H1 (cell line): ENCODE data around the gene GNAI1. TPM values are rescaled to one million over a fixed set of nuclear protein-coding genes. Genes with fewer than 3 reads are reported as not detected.

Source experiments
- CTCF ChIA-PET: fragments of 300-600 bp; sonication (Branson Sonifier 250); formaldehyde crosslinking; loops from one replicate; lab custom pipeline; 2021; ENCODE audit not compliant: partially characterized antibody; lab: Charles Lee
- POLR2A ChIA-PET: fragments of 300-600 bp; sonication (Branson Sonifier 250); formaldehyde crosslinking; loops from one replicate; lab custom pipeline; 2021; ENCODE audit warnings: inconsistent platforms; ENCODE audit not compliant: partially characterized antibody; lab: Charles Lee
- DNase-seq, 2 experiments: peaks; one replicate each; pipeline versions ENCODE4 v3.0.0 to v3.0.0-alpha.2; 2010 to 2022; ENCODE audit warnings: low spot score in 2 of 2, low read depth in 1 of 2, mixed read lengths in 1 of 2
- FAIRE-seq: peaks from 2 replicates; lab custom pipeline; 2011; peaks lifted over from hg19 to GRCh38; lab: Jason Lieb, UNC
- H2AFZ ChIP-seq: 2 replicates; pipeline ENCODE4 v1.8.1; 2012; ENCODE audit warnings: low read length, inconsistent platforms
- H2AK5ac ChIP-seq: 2 replicates; pipeline ENCODE4 v1.6.1; 2013; ENCODE audit warnings: low read depth, low read length
- H2BK120ac ChIP-seq: replicated peaks from 2 replicates; pipeline ENCODE3; 2013; ENCODE audit warnings: low read depth, low read length, inconsistent platforms
- H2BK12ac ChIP-seq: 2 replicates; pipeline ENCODE4 v1.6.1; 2013; ENCODE audit warnings: low read depth, low read length
- H2BK15ac ChIP-seq: 2 replicates; pipeline ENCODE4 v1.6.1; 2013; ENCODE audit warnings: low read length
- H2BK20ac ChIP-seq: 2 replicates; pipeline ENCODE4 v1.6.1; 2013; ENCODE audit warnings: low read length
- H2BK5ac ChIP-seq: 2 replicates; pipeline ENCODE4 v1.6.1; 2013; ENCODE audit warnings: low read depth, low read length
- H3K14ac ChIP-seq: 2 replicates; pipeline ENCODE4 v1.6.1; 2013; ENCODE audit warnings: inconsistent platforms; ENCODE audit not compliant: insufficient read length
- H3K18ac ChIP-seq: 2 replicates; pipeline ENCODE4 v1.6.1; 2013; ENCODE audit warnings: low read length; ENCODE audit errors: extremely low read depth
- H3K23ac ChIP-seq: 2 replicates; pipeline ENCODE4 v1.6.1; 2013; ENCODE audit warnings: inconsistent platforms; ENCODE audit not compliant: insufficient read length
- H3K23me2 ChIP-seq: 2 replicates; pipeline ENCODE4 v1.6.1; 2013; ENCODE audit warnings: low read depth, low read length
- H3K27ac ChIP-seq: 2 replicates; pipeline ENCODE4 v1.6.1; 2011; ENCODE audit warnings: low read depth, low read length, inconsistent platforms
- H3K27me3 ChIP-seq, 4 experiments: replicated peaks in 1 of 4; 1 replicate in 1 of 4; 2 replicates in 3 of 4; pipeline versions ENCODE4 v1.6.1 to v1.8.1; 2011 to 2013; ENCODE audit warnings: low read length in 3 of 4, mild to moderate bottlenecking in 3 of 4, inconsistent platforms in 2 of 4, mixed read lengths in 2 of 4, moderate library complexity in 1 of 4; ENCODE audit not compliant: control insufficient read depth in 3 of 4, insufficient read depth in 3 of 4; ENCODE audit errors: extremely low read depth in 1 of 4
- H3K36me3 ChIP-seq, 4 experiments: 2 replicates each; pipeline versions ENCODE4 v1.6.1 to v1.8.1; 2011 to 2013; ENCODE audit warnings: mild to moderate bottlenecking in 4 of 4, low read length in 3 of 4, moderate library complexity in 2 of 4, control low read depth in 1 of 4, inconsistent platforms in 1 of 4; ENCODE audit not compliant: insufficient read depth in 4 of 4, control insufficient read depth in 2 of 4
- H3K4ac ChIP-seq: replicated peaks from 2 replicates; pipeline ENCODE3; 2013; ENCODE audit warnings: low read length, low read depth, mixed read lengths, inconsistent platforms; ENCODE audit not compliant: insufficient read length
- H3K4me1 ChIP-seq, 4 experiments: replicated peaks in 1 of 4; 1 replicate in 1 of 4; 2 replicates in 3 of 4; pipeline versions ENCODE4 v1.6.1 to v1.8.1; 2011 to 2013; ENCODE audit warnings: low read length in 3 of 4, inconsistent platforms in 2 of 4, mixed read lengths in 1 of 4; ENCODE audit not compliant: insufficient read depth in 4 of 4, control insufficient read depth in 3 of 4
- H3K4me2 ChIP-seq, 2 experiments: 2 replicates each; pipeline versions ENCODE4 v1.6.1 to v1.8.1; 2011 to 2013; ENCODE audit warnings: low read depth in 2 of 2, low read length in 2 of 2, control low read depth in 1 of 2, inconsistent platforms in 1 of 2, mild to moderate bottlenecking in 1 of 2; ENCODE audit not compliant: insufficient read depth in 1 of 2
- H3K4me3 ChIP-seq, 4 experiments: fragments of 200-600, 300-600 bp in 1 of 4; sonication (generic), shearing (Covaris generic), sonication (Bioruptor Twin) in 1 of 4; 2 replicates each; pipeline versions ENCODE4 v1.5.1 to v1.8.1; 2011 to 2016; ENCODE audit warnings: low read length in 4 of 4, low read depth in 3 of 4, control low read depth in 2 of 4, inconsistent platforms in 2 of 4, mild to moderate bottlenecking in 2 of 4, mixed read lengths in 1 of 4, moderate library complexity in 1 of 4; ENCODE audit not compliant: insufficient read depth in 2 of 4; ENCODE audit errors: extremely low read depth in 1 of 4
- H3K56ac ChIP-seq: replicated peaks from 2 replicates; pipeline ENCODE3; 2013; ENCODE audit warnings: low read depth, mild to moderate bottlenecking, mixed read lengths, low read length, inconsistent platforms; ENCODE audit not compliant: insufficient read length
- H3K79me1 ChIP-seq: 2 replicates; pipeline ENCODE4 v1.6.1; 2013; ENCODE audit warnings: low read depth, low read length, control low read depth
- H3K79me2 ChIP-seq, 2 experiments: 2 replicates each; pipeline versions ENCODE4 v1.6.1 to v1.8.1; 2012 to 2013; ENCODE audit warnings: low read length in 2 of 2, mild to moderate bottlenecking in 2 of 2, inconsistent platforms in 1 of 2; ENCODE audit not compliant: insufficient read depth in 2 of 2, control insufficient read depth in 1 of 2
- H3K9ac ChIP-seq, 4 experiments: replicated peaks in 1 of 4; 1 replicate in 1 of 4; 2 replicates in 3 of 4; pipeline versions ENCODE4 v1.6.1 to v1.8.1; 2011 to 2013; ENCODE audit warnings: low read depth in 3 of 4, low read length in 3 of 4, control low read depth in 2 of 4, mild to moderate bottlenecking in 2 of 4, moderate library complexity in 2 of 4, inconsistent platforms in 1 of 4; ENCODE audit errors: extremely low read depth in 1 of 4
- H3K9me3 ChIP-seq, 2 experiments: 2 replicates each; pipeline versions ENCODE4 v1.6.1 to v1.8.1; 2012 to 2013; ENCODE audit warnings: mild to moderate bottlenecking in 2 of 2, moderate library complexity in 2 of 2, control low read depth in 1 of 2, inconsistent platforms in 1 of 2, low read depth in 1 of 2, low read length in 1 of 2, mixed read lengths in 1 of 2; ENCODE audit not compliant: insufficient read depth in 2 of 2
- H4K20me1 ChIP-seq, 2 experiments: replicated peaks in 1 of 2; 2 replicates each; pipeline versions ENCODE3 to v1.8.1; 2011 to 2013; ENCODE audit warnings: inconsistent platforms in 2 of 2, low read length in 2 of 2, mild to moderate bottlenecking in 1 of 2; ENCODE audit not compliant: insufficient read depth in 2 of 2, control insufficient read depth in 1 of 2
- H4K5ac ChIP-seq: 2 replicates; pipeline ENCODE4 v1.6.1; 2013; ENCODE audit warnings: low read length, low read depth, mixed read lengths, inconsistent platforms; ENCODE audit not compliant: insufficient read length
- H4K8ac ChIP-seq: 2 replicates; pipeline ENCODE4 v1.8.0; 2013; ENCODE audit warnings: mild to moderate bottlenecking, moderate library complexity, low read length, inconsistent platforms; ENCODE audit not compliant: insufficient read depth; ENCODE audit errors: extremely low read depth
- H4K91ac ChIP-seq: replicated peaks from 2 replicates; pipeline ENCODE3; 2013; ENCODE audit warnings: low read length, mixed read lengths, inconsistent platforms; ENCODE audit not compliant: insufficient read length
- GABPA ChIP-seq: IDR thresholded peaks from 2 replicates; pipeline ENCODE4 v1.6.1; 2011; ENCODE audit warnings: mild to moderate bottlenecking, low read length, moderate library complexity, borderline replicate concordance; ENCODE audit not compliant: insufficient read depth
- RAD21 ChIP-seq, 2 experiments: IDR thresholded peaks in 1 of 2; conservative IDR thresholded peaks in 1 of 2; 2 replicates each; pipeline ENCODE4 v1.6.1; 2011; ENCODE audit warnings: low read depth in 2 of 2, low read length in 2 of 2, improper control_type of control experiment in 1 of 2, inconsistent platforms in 1 of 2, mild to moderate bottlenecking in 1 of 2, moderate library complexity in 1 of 2
- SIRT6 ChIP-seq: IDR thresholded peaks from one replicate; pipeline ENCODE4 v1.7.1; 2012; ENCODE audit warnings: low read length, inconsistent platforms
- TEAD4 ChIP-seq: IDR thresholded peaks from 2 replicates; pipeline ENCODE4 v1.6.1; 2012; ENCODE audit warnings: low read depth, low read length, inconsistent platforms, mixed read lengths
- WGBS, 2 experiments: shearing (Covaris generic) in 1 of 2; methylation state at CpG; one replicate each; pipeline versions ENCODE4 v1.1.6 to v1.1.7; 2013 to 2015; ENCODE audit warnings: low lambda C conversion rate in 2 of 2, mixed read lengths in 2 of 2, inconsistent platforms in 1 of 2, low coverage in 1 of 2, missing lambda C conversion rate in 1 of 2; ENCODE audit not compliant: insufficient replicate concordance in 2 of 2, insufficient coverage in 1 of 2, insufficient read length in 1 of 2; ENCODE audit errors: extremely low coverage in 1 of 2, missing lambda C conversion rate in 1 of 2; 5-methylcytosine and 5-hydroxymethylcytosine counted together
- polyA plus RNA-seq, 7 experiments: library from polyadenylated mRNA; depleted of rRNA in 3 of 7; stranded (reverse) in 5 of 7; unstranded in 2 of 7; fragments of >200 nt in 5 of 7; fragments of 200-250 nt in 2 of 7; gene quantifications; 1 replicate in 5 of 7; 2 replicates in 1 of 7; 4 replicates in 1 of 7; pipeline versions ENCODE4 v1.2.1 to v1.2.3, GENCODE V29; 2011 to 2013; ENCODE audit warnings: missing spikeins in 2 of 7, mixed read lengths in 2 of 7
- total RNA-seq: library from RNA; stranded (reverse); fragmentation: NEBNext Ultra II Directional; extraction: Animal tissue kit (Norgen Biotek cat#: 25700); gene quantifications from 2 replicates; pipeline ENCODE4 v1.2.1, GENCODE V29; 2021
- TF ChIP-seq, protein P1 (sequence below): IDR thresholded peaks from 2 replicates; pipeline ENCODE4 v1.6.1; 2012; ENCODE audit warnings: low read length, inconsistent platforms

The GNAI1 gene
- total and polyA plus RNA-seq, 2 of the 8 experiments (the other 6 are each of a cell fraction or from before 2014, with no cell fraction given), result 8.0 to 29.5 TPM

GRCh38 chr7:80257756-80258155 is 123.1 kb downstream of the GNAI1 start:
- Histone ChIP-seq H3K79me2 (no peaks in the 10 kb centered on the region), H4K91ac (no peak overlapping the region), H3K36me3 (no peaks in the 10 kb centered on the region), H3K4me2 (no peak overlapping the region), H4K20me1 (no peaks in the 10 kb centered on the region), H3K27ac (no peak overlapping the region), H3K4me3 (no peak overlapping the region), H3K79me1 (no peaks in the 10 kb centered on the region), H3K9me3 (no peaks in the 10 kb centered on the region), H2BK15ac (no peak overlapping the region), H4K5ac (no peak overlapping the region), H2BK5ac (no peak overlapping the region), H2BK120ac (no peak overlapping the region), H2AK5ac (no peak overlapping the region), H3K4me1 (no peaks in the 10 kb centered on the region), H3K56ac (no peak overlapping the region), H4K8ac (no peak overlapping the region), H3K23ac (no peak overlapping the region), H3K27me3 (no peaks in the 10 kb centered on the region), H2AFZ (no peak overlapping the region), H3K18ac (no peak overlapping the region), H3K14ac (no peak overlapping the region), H2BK12ac (no peak overlapping the region), H3K9ac (no peak overlapping the region), H3K4ac (no peak overlapping the region), H3K23me2 (no peaks in the 10 kb centered on the region), H2BK20ac (no peak overlapping the region)
- ChIA-PET CTCF (interaction anchor here (1.8 kb wide), 1 partner anchor 161 kb away, joined by 6 read pairs; no protein-coding TSS in a partner anchor), POLR2A (no interaction called here)
- DNase-seq (no peak), FAIRE-seq (no peak)
- no peak for TF ChIP-seq SIRT6
- TF ChIP-seq RAD21 (IDR thresholded peaks at IDR 0.05 in 1 of 2, conservative IDR thresholded peaks at IDR 0.05 in 1 of 2; ENCODE audit: low read depth in 2 of 2, low read length in 2 of 2), result no peak
- no peak for TF ChIP-seq TEAD4
- TF ChIP-seq, protein P1, sequence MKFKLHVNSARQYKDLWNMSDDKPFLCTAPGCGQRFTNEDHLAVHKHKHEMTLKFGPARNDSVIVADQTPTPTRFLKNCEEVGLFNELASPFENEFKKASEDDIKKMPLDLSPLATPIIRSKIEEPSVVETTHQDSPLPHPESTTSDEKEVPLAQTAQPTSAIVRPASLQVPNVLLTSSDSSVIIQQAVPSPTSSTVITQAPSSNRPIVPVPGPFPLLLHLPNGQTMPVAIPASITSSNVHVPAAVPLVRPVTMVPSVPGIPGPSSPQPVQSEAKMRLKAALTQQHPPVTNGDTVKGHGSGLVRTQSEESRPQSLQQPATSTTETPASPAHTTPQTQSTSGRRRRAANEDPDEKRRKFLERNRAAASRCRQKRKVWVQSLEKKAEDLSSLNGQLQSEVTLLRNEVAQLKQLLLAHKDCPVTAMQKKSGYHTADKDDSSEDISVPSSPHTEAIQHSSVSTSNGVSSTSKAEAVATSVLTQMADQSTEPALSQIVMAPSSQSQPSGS, result no peak
- TF ChIP-seq GABPA, result no peak
- 90% methylated on average over 3 of the region's 3 CpGs; no CpG with 5 or more reads in 1 of the 2 experiments for WGBS, 2 experiments
